Esophagus muscularis mucosa (tissue), 4 donors: ENCODE measurements around the gene SLC9A8. TPM values are rescaled to one million over a fixed set of nuclear protein-coding genes. Genes with fewer than 3 reads are reported as not detected.
A peak's percentile ranks its signal among the peaks of the same experiment; 100 is the strongest.

Source experiments
- DNase-seq: peaks from one replicate; pipeline ENCODE4 v3.0.0-alpha.2; 2017; ENCODE audit errors: extremely low spot score
- H3K27ac ChIP-seq, 4 donors: fragments of 200-600 bp; sonication (generic); replicated peaks in 1 of 4; 1 replicate in 3 of 4; 2 replicates in 1 of 4; pipeline ENCODE4 v1.5.1; 2016 to 2019; ENCODE audit warnings: mild to moderate bottlenecking in 1 of 4
- H3K27me3 ChIP-seq, 4 donors: fragments of 200-600 bp; sonication (generic); one replicate each; pipeline versions ENCODE4 v1.5.1 to v1.6.0; 2016 to 2019
- H3K36me3 ChIP-seq, 4 donors: fragments of 200-600 bp; sonication (generic); one replicate each; pipeline ENCODE4 v1.5.1; 2016 to 2019
- H3K4me1 ChIP-seq, 4 donors: fragments of 200-600 bp; sonication (generic); one replicate each; pipeline ENCODE4 v1.5.1; 2016 to 2019
- H3K4me3 ChIP-seq, 4 donors: fragments of 200-600 bp; sonication (generic); 1 replicate in 2 of 4; 2 replicates in 2 of 4; pipeline ENCODE4 v1.5.1; 2016 to 2019; ENCODE audit warnings: mild to moderate bottlenecking in 4 of 4, moderate library complexity in 1 of 4
- H3K9me3 ChIP-seq, 4 donors: fragments of 200-600 bp; sonication (generic); 1 replicate in 3 of 4; 2 replicates in 1 of 4; pipeline ENCODE4 v1.5.1; 2016 to 2019
- CTCF ChIP-seq, 3 experiments: fragments of 200-600 bp in 2 of 3; fragments of 450-650 bp in 1 of 3; sonication (generic) in 2 of 3; IDR thresholded peaks; one replicate each; pipeline ENCODE4 v1.5.1; 2017 to 2019; ENCODE audit warnings: antibody characterized with exemption in 3 of 3, mild to moderate bottlenecking in 2 of 3, moderate library complexity in 1 of 3
- EP300 ChIP-seq: sonication (generic); formaldehyde crosslinking; IDR thresholded peaks from one replicate; pipeline ENCODE4 v1.6.1; 2017; ENCODE audit warnings: antibody characterized with exemption
- POLR2A ChIP-seq: fragments of 450-650 bp; IDR thresholded peaks from one replicate; pipeline ENCODE4 v1.6.1; 2017; ENCODE audit warnings: antibody characterized with exemption, moderate library complexity, mild to moderate bottlenecking, low read depth
- POLR2AphosphoS5 ChIP-seq, 2 donors: sonication (generic); formaldehyde crosslinking; IDR thresholded peaks; one replicate each; pipeline ENCODE4 v1.6.1; 2017; ENCODE audit warnings: antibody characterized with exemption in 2 of 2
- WGBS: methylation state at CpG from one replicate; pipeline ENCODE4 v1.1.5; 2018; 5-methylcytosine and 5-hydroxymethylcytosine counted together
- intact Hi-C: fragments of 100-400 bp; cut with DNase I; formaldehyde crosslinking; loops from one replicate; pipeline ENCODE4 v1.15.1; 2023
- total RNA-seq, 4 donors: library from RNA; depleted of rRNA; stranded (reverse); fragments of >200 nt; gene quantifications; one replicate each; pipeline versions ENCODE4 v1.1.0 to v1.2.1, GENCODE V29; 2016

Gene SLC9A8
- total RNA-seq, 4 donors from 2014 or later = 7.5 to 9.0 (median 7.5) TPM

GRCh38 chr20:49811825-49812506 is 662 bp upstream of the SLC9A8 start:
- no peak for DNase-seq
- intact Hi-C loops = no loop called here
- 37% methylated on average over 10 of the region's 11 CpGs for WGBS

GRCh38 chr20:49813305-49813974 is 812 bp downstream of the SLC9A8 start:
- Histone ChIP-seq H3K27ac (peak overlapping the region; percentile 88 to 96 (median 94)), H3K4me1 (peaks cover 17 to 23% (median 19%) of the 10 kb centered on the region in 4 donors), H3K9me3 (no peaks in the 10 kb centered on the region), H3K36me3 (peaks cover 6 to 27% (median 24%) of the 10 kb centered on the region in 4 donors), H3K27me3 (no peaks in the 10 kb centered on the region), H3K4me3 (peak overlapping the region; percentile 70 to 95 (median 82))
- intact Hi-C loops = no loop called here
- TF ChIP-seq CTCF (IDR thresholded peaks at IDR 0.05) = no peak
- no peak for TF ChIP-seq POLR2A
- no peak for TF ChIP-seq POLR2AphosphoS5 (IDR thresholded peaks at IDR 0.05)
- TF ChIP-seq EP300 = no peak
- DNase-seq = no peak
- 17% methylated on average over 11 of the region's 11 CpGs for WGBS

More at GRCh38 chr20:49811825-49812506, 662 bp upstream of the SLC9A8 start:
- no peaks in the 10 kb centered on the region for H3K9me3 ChIP-seq
- peak overlapping the region; percentile 70 to 95 (median 82) for H3K4me3 ChIP-seq
- no peaks in the 10 kb centered on the region for H3K27me3 ChIP-seq
- TF ChIP-seq EP300 = no peak
- H3K4me1 ChIP-seq = peaks cover 17 to 23% (median 19%) of the 10 kb centered on the region in 4 donors
- peak overlapping the region; percentile 88 to 96 (median 94) for H3K27ac ChIP-seq
- H3K36me3 ChIP-seq = peaks cover 6 to 23% (median 21%) of the 10 kb centered on the region in 4 donors

DNA sequence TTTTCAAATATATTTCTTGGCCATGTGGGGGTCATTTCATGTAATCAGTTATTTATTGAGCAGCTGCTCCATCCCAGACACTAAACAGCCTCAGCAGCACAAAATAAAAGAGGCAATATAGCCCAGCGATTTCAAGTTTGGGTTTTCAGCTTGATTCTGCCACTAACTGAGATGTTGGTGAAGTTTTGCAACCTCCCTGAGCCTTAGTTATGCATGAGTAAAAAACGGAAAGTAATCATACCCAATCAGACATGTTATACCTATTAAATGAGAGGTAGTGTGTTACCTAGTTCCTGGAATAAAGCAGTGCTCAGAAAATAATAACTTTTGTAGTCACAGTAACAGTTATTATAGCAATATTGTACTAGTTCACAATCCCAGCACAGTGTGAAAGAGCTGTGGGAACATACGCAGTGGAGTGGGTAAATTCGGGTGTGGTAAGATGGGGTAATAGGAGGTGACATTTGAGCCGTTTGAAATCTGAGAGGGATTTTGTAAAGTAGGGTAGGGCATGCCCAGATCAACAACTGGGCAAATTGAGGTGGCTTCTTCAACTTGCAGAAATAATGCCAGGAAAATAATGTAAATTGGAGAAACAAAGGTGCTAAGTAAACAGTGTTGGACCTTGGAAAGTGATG is 1.5 kb downstream of the SLC9A8 start:
- DNase-seq = no peak
- H3K4me3 ChIP-seq = peak overlapping the region in 1 of 4 donors; percentile 76
- WGBS = 67% methylated on average over 5 of the region's 5 CpGs
- H3K27ac ChIP-seq = peak overlapping the region in 3 of 4 donors; percentile 88 to 95 (median 94)
- intact Hi-C loops = no loop called here
- H3K4me1 ChIP-seq = peaks cover 17 to 23% (median 19%) of the 10 kb centered on the region in 4 donors
- no peaks in the 10 kb centered on the region for H3K27me3 ChIP-seq
- no peaks in the 10 kb centered on the region for H3K9me3 ChIP-seq
- peaks cover 6 to 34% (median 26%) of the 10 kb centered on the region in 4 donors for H3K36me3 ChIP-seq
- no peak for TF ChIP-seq POLR2A
- TF ChIP-seq POLR2AphosphoS5 (IDR thresholded peaks at IDR 0.05) = no peak
- TF ChIP-seq CTCF (IDR thresholded peaks at IDR 0.05) = no peak
- no peak for TF ChIP-seq EP300

GRCh38 chr20:49818816-49819215 is 6.2 kb downstream of the SLC9A8 start:
- DNase-seq = no peak
- no peak overlapping the region for H3K4me3 ChIP-seq
- peaks cover 23 to 62% (median 47%) of the 10 kb centered on the region in 4 donors for H3K36me3 ChIP-seq
- intact Hi-C loops = loop anchor here (5.0 kb wide), 1 partner anchor 107 kb away; the partner anchor contains the start of gene B4GALT5
- WGBS = 89% methylated on average over 1 of the region's 1 CpG
- H3K27ac ChIP-seq = no peak overlapping the region
- no peaks in the 10 kb centered on the region for H3K9me3 ChIP-seq
- peaks cover 14 to 25% (median 19%) of the 10 kb centered on the region in 4 donors for H3K4me1 ChIP-seq
- TF ChIP-seq POLR2A (no peak), EP300 (no peak), CTCF (IDR thresholded peaks at IDR 0.05) (no peak), POLR2AphosphoS5 (IDR thresholded peaks at IDR 0.05) (no peak)
- H3K27me3 ChIP-seq = no peaks in the 10 kb centered on the region

GRCh38 chr20:49819702-49820101 is 7.1 kb downstream of the SLC9A8 start:
- Histone ChIP-seq H3K4me1 (peaks cover 10 to 17% (median 13%) of the 10 kb centered on the region in 4 donors), H3K27me3 (no peaks in the 10 kb centered on the region), H3K36me3 (peaks cover 24 to 70% (median 56%) of the 10 kb centered on the region in 4 donors), H3K4me3 (no peak overlapping the region), H3K9me3 (no peaks in the 10 kb centered on the region), H3K27ac (no peak overlapping the region)
- DNase-seq = no peak
- WGBS = 100% methylated on average over 3 of the region's 3 CpGs
- no peak for TF ChIP-seq EP300
- no peak for TF ChIP-seq POLR2AphosphoS5 (IDR thresholded peaks at IDR 0.05)
- TF ChIP-seq POLR2A = no peak
- no peak for TF ChIP-seq CTCF (IDR thresholded peaks at IDR 0.05)
- intact Hi-C loops = loop anchor here (5.0 kb wide), 1 partner anchor 107 kb away; the partner anchor contains the start of gene B4GALT5
